Hepatocyte (in vitro differentiated cells): ENCODE results near the gene CLDN3. TPM values are rescaled to one million over a fixed set of nuclear protein-coding genes. Genes with fewer than 3 reads are reported as not detected.

Experiments used
- DNase-seq: peaks from one replicate; pipeline ENCODE4 v3.0.0-alpha.2; 2016; ENCODE audit warnings: low spot score
- H2AFZ ChIP-seq: fragments of 200-600 bp; sonication (generic); 2 replicates; pipeline ENCODE4 v1.6.0; 2016; ENCODE audit warnings: antibody characterized with exemption, mild to moderate bottlenecking
- H3K27ac ChIP-seq: fragments of 200-600 bp; sonication (generic); 2 replicates; pipeline ENCODE4 v1.5.1; 2016; ENCODE audit warnings: mild to moderate bottlenecking
- H3K27me3 ChIP-seq: fragments of 200-600 bp; sonication (generic); 2 replicates; pipeline ENCODE4 v1.6.1; 2016
- H3K36me3 ChIP-seq: fragments of 200-600 bp; sonication (generic); replicated peaks from 2 replicates; pipeline ENCODE4 v1.5.1; 2016; ENCODE audit warnings: low read depth; ENCODE audit not compliant: insufficient read depth
- H3K4me1 ChIP-seq: fragments of 200-600 bp; sonication (generic); 2 replicates; pipeline ENCODE4 v1.5.1; 2016; ENCODE audit warnings: mild to moderate bottlenecking, moderate library complexity; ENCODE audit not compliant: insufficient read depth
- H3K4me2 ChIP-seq: fragments of 200-600 bp; sonication (generic); 2 replicates; pipeline ENCODE4 v1.6.0; 2016
- H3K4me3 ChIP-seq: fragments of 200-600 bp; sonication (generic); 2 replicates; pipeline ENCODE4 v1.5.1; 2016; ENCODE audit warnings: mild to moderate bottlenecking
- H3K79me2 ChIP-seq: fragments of 200-600 bp; sonication (generic); 2 replicates; pipeline ENCODE4 v1.6.0; 2017; ENCODE audit warnings: mild to moderate bottlenecking
- H3K9me2 ChIP-seq: fragments of 200-600 bp; sonication (generic); replicated peaks from 2 replicates; pipeline ENCODE4 v1.6.0; 2017; ENCODE audit warnings: mild to moderate bottlenecking; ENCODE audit not compliant: insufficient read depth
- H3K9me3 ChIP-seq: fragments of 200-600 bp; sonication (generic); 2 replicates; pipeline ENCODE4 v1.5.1; 2016; ENCODE audit warnings: low read depth, mild to moderate bottlenecking
- H4K20me1 ChIP-seq: fragments of 200-600 bp; sonication (generic); 2 replicates; pipeline ENCODE4 v1.6.0; 2016; ENCODE audit warnings: mild to moderate bottlenecking; ENCODE audit not compliant: insufficient read depth, poor library complexity, severe bottlenecking
- CTCF ChIP-seq: fragments of 200-600 bp; sonication (generic); IDR thresholded peaks from 2 replicates; pipeline ENCODE4 v1.5.1; 2016; ENCODE audit warnings: antibody characterized with exemption, mild to moderate bottlenecking; ENCODE audit not compliant: poor library complexity
- EZH2 ChIP-seq: fragments of 200-600 bp; sonication (generic); IDR thresholded peaks from 2 replicates; pipeline ENCODE4 v1.6.1; 2016; ENCODE audit warnings: antibody characterized with exemption, mild to moderate bottlenecking, borderline replicate concordance
- EZH2phosphoT487 ChIP-seq: fragments of 200-600 bp; sonication (generic); IDR thresholded peaks from one replicate; pipeline ENCODE4 v1.6.1; 2018; ENCODE audit warnings: antibody characterized with exemption, mild to moderate bottlenecking, low read depth, moderate library complexity; ENCODE audit not compliant: unreplicated experiment, severe bottlenecking
- WGBS: methylation state at CpG from one replicate; pipeline ENCODE4 v1.1.6; 2016; ENCODE audit warnings: low lambda C conversion rate; ENCODE audit errors: missing lambda C conversion rate; 5-methylcytosine and 5-hydroxymethylcytosine counted together
- polyA plus RNA-seq: library from polyadenylated mRNA; unstranded; fragments of >200 nt; fragmentation: Nextera tagmentation; extraction: Ambion mirVana; gene quantifications from 2 replicates; pipeline ENCODE4 v1.2.1, GENCODE V29; 2016
- total RNA-seq: library from RNA; depleted of rRNA; stranded (reverse); fragments of >200 nt; gene quantifications from 2 replicates; pipeline ENCODE4 v1.2.3, GENCODE V29; 2014

Gene CLDN3
- total and polyA plus RNA-seq, 2 experiments from 2014 or later = 53.7 to 142 TPM

- H3K9me2 ChIP-seq = no peaks in the 10 kb centered on the region
- no peaks in the 10 kb centered on the region for H3K79me2 ChIP-seq
- TF ChIP-seq EZH2 (no peak), CTCF (peak; percentile 66)
- no peaks in the 10 kb centered on the region for H3K36me3 ChIP-seq
- H3K27me3 ChIP-seq = no peaks in the 10 kb centered on the region
- WGBS = 16% methylated on average over 11 of the region's 11 CpGs
- peak; percentile 84 for DNase-seq
- H3K27ac ChIP-seq = no peak overlapping the region
- no peaks in the 10 kb centered on the region for H3K4me1 ChIP-seq
- H2AFZ ChIP-seq = no peak overlapping the region
- H3K4me2 ChIP-seq = no peak overlapping the region
- H3K4me3 ChIP-seq = no peak overlapping the region
- no peaks in the 10 kb centered on the region for H3K9me3 ChIP-seq
- no peaks in the 10 kb centered on the region for H4K20me1 ChIP-seq
Observed at GRCh38 chr7:73811760-73812168, 41.7 kb upstream of the CLDN3 start.

GRCh38 chr7:73810998-73811360 is 40.9 kb upstream of the CLDN3 start:
- no peaks in the 10 kb centered on the region for H3K9me3 ChIP-seq
- no peak overlapping the region for H3K27ac ChIP-seq
- H3K79me2 ChIP-seq = no peaks in the 10 kb centered on the region
- WGBS = 87% methylated on average over 3 of the region's 4 CpGs
- no peaks in the 10 kb centered on the region for H4K20me1 ChIP-seq
- TF ChIP-seq EZH2phosphoT487 (no peak), CTCF (no peak), EZH2 (no peak)
- no peaks in the 10 kb centered on the region for H3K4me1 ChIP-seq
- no peaks in the 10 kb centered on the region for H3K36me3 ChIP-seq
- no peak for DNase-seq
- H3K4me2 ChIP-seq = no peak overlapping the region
- no peak overlapping the region for H3K4me3 ChIP-seq
- H2AFZ ChIP-seq = no peak overlapping the region
- H3K27me3 ChIP-seq = no peaks in the 10 kb centered on the region
- H3K9me2 ChIP-seq = no peaks in the 10 kb centered on the region

- WGBS = 71% methylated on average over 21 of the region's 21 CpGs
- DNase-seq = peak; percentile 78
- H3K27me3 ChIP-seq = no peaks in the 10 kb centered on the region
- H4K20me1 ChIP-seq = no peaks in the 10 kb centered on the region
- H3K9me2 ChIP-seq = no peaks in the 10 kb centered on the region
- H3K9me3 ChIP-seq = no peaks in the 10 kb centered on the region
- peak overlapping the region; percentile 89 for H3K27ac ChIP-seq
- H3K4me2 ChIP-seq = peak overlapping the region; percentile 25
- TF ChIP-seq EZH2 (no peak), EZH2phosphoT487 (no peak), CTCF (no peak)
- no peak overlapping the region for H3K4me3 ChIP-seq
- no peaks in the 10 kb centered on the region for H3K79me2 ChIP-seq
- no peaks in the 10 kb centered on the region for H3K4me1 ChIP-seq
- H2AFZ ChIP-seq = no peak overlapping the region
- no peaks in the 10 kb centered on the region for H3K36me3 ChIP-seq
Observed at GRCh38 chr7:73809467-73809951, 39.4 kb upstream of the CLDN3 start.

- DNase-seq = no peak
- Histone ChIP-seq H3K36me3 (no peaks in the 10 kb centered on the region), H3K79me2 (no peaks in the 10 kb centered on the region), H3K4me2 (peak overlapping the region; percentile 36), H3K4me1 (no peaks in the 10 kb centered on the region), H3K27me3 (no peaks in the 10 kb centered on the region), H3K9me2 (no peaks in the 10 kb centered on the region), H3K4me3 (no peak overlapping the region), H4K20me1 (no peaks in the 10 kb centered on the region), H3K9me3 (no peaks in the 10 kb centered on the region), H3K27ac (peak overlapping the region; percentile 36), H2AFZ (no peak overlapping the region)
- TF ChIP-seq EZH2phosphoT487 (no peak), CTCF (no peak), EZH2 (no peak)
- WGBS = 78% methylated on average over 4 of the region's 4 CpGs
Observed at GRCh38 chr7:73802459-73802858, 32.4 kb upstream of the CLDN3 start.
